Right lobe of liver (tissue), 4 donors: Measurements from ENCODE around the gene TIMP2.

ENCODE experiments used
- POLR2A ChIP-seq: fragments of 450-650 bp; IDR thresholded peaks from one replicate; pipeline ENCODE4 v1.6.1; 2017; ENCODE audit warnings: antibody characterized with exemption, mild to moderate bottlenecking
- TF ChIP-seq, protein P1 (sequence below), 4 donors: fragments of 200-600 bp in 3 of 4; fragments of 450-650 bp in 1 of 4; IDR thresholded peaks; one replicate each; pipeline versions ENCODE4 v1.5.1 to v1.8.0; 2016 to 2022; ENCODE audit warnings: antibody characterized with exemption in 4 of 4, mild to moderate bottlenecking in 2 of 4
- donor health status: DM: no; HTN: no; CAD: no.
- donor health status: DM: no; HTN: no; CAD: no.
- donor health status: DM: no; HTN: yes; CAD: no.

DNA sequence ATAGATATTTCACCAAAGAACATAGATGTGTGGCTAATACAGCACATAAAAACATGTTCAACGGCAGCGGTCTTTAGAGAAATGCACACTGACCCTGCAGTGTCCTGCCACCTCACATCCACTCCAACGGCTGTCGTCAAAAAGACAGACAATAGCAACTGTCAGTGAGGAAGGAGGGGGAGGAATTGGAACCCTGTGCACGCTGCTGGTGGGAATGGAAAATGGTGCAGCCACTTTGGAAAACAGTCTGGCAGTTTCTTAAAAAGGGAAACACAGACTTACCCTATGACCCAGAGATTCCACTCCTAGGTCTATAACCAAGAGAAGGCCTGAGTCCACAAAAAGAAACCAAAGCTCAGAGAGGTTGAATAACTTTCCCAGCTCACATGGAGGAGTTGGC lies 29.9 kb downstream of the TIMP2 start:
- TF ChIP-seq, protein P1, sequence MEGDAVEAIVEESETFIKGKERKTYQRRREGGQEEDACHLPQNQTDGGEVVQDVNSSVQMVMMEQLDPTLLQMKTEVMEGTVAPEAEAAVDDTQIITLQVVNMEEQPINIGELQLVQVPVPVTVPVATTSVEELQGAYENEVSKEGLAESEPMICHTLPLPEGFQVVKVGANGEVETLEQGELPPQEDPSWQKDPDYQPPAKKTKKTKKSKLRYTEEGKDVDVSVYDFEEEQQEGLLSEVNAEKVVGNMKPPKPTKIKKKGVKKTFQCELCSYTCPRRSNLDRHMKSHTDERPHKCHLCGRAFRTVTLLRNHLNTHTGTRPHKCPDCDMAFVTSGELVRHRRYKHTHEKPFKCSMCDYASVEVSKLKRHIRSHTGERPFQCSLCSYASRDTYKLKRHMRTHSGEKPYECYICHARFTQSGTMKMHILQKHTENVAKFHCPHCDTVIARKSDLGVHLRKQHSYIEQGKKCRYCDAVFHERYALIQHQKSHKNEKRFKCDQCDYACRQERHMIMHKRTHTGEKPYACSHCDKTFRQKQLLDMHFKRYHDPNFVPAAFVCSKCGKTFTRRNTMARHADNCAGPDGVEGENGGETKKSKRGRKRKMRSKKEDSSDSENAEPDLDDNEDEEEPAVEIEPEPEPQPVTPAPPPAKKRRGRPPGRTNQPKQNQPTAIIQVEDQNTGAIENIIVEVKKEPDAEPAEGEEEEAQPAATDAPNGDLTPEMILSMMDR (IDR thresholded peaks at IDR 0.05), result no peak
- no peak for TF ChIP-seq POLR2A
